ENCODE data around the gene FAM76B.

DNA sequence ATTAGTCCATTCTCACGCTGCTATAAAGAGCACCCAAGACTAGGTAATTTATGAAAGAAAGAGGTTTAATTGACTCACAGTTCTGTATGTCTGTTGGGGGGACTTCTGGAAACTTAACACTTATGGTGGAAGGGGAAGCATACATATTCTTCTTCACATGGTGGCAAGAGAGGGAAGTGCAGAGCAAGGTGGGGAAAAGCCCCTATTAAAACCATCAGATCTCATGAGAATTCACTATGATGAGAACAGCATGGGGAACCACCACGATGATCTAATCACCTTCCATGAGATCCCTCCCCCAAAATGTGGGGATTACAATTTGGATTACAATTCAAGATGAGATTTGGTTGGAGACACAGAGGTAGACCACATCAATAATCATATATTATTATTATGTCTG, 26.5 kb upstream of the FAM76B start:
- TF ChIP-seq, protein P1, sequence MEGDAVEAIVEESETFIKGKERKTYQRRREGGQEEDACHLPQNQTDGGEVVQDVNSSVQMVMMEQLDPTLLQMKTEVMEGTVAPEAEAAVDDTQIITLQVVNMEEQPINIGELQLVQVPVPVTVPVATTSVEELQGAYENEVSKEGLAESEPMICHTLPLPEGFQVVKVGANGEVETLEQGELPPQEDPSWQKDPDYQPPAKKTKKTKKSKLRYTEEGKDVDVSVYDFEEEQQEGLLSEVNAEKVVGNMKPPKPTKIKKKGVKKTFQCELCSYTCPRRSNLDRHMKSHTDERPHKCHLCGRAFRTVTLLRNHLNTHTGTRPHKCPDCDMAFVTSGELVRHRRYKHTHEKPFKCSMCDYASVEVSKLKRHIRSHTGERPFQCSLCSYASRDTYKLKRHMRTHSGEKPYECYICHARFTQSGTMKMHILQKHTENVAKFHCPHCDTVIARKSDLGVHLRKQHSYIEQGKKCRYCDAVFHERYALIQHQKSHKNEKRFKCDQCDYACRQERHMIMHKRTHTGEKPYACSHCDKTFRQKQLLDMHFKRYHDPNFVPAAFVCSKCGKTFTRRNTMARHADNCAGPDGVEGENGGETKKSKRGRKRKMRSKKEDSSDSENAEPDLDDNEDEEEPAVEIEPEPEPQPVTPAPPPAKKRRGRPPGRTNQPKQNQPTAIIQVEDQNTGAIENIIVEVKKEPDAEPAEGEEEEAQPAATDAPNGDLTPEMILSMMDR (IDR thresholded peaks at IDR 0.05): no peak
- TF ChIP-seq POLR2A (IDR thresholded peaks at IDR 0.05): no peak
